C4-2B (cell line): ENCODE results near the gene KRTAP17-1.

Source experiments
- ZFX ChIP-seq: fragments of 450-650 bp; IDR thresholded peaks from 2 replicates; pipeline ENCODE4 v1.6.1; 2017
- TF ChIP-seq, protein P1 (sequence below): fragments of 450-650 bp; conservative IDR thresholded peaks from 2 replicates; pipeline ENCODE4 v1.5.1; 2017; ENCODE audit warnings: mild to moderate bottlenecking

DNA sequence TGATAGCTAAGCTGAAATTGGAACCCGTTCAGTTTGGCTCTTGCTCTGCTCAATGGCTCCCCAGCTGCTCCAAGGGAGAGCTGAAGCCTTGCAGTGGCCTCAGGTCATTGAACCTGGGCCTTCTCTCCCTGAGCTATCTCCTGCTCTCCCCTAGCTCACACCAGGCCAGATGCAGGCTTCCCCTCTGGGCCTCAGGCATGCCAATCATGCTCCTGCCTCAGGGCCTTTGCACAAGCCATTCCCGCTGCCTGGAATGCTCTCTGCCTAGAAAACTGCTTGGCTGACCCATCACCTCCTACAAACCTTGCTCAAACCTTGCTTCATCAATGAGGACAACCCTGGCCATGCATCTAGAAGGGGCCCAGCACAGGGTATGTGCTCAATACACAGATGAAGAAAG is 16.7 kb upstream of the KRTAP17-1 start:
- TF ChIP-seq, protein P1, sequence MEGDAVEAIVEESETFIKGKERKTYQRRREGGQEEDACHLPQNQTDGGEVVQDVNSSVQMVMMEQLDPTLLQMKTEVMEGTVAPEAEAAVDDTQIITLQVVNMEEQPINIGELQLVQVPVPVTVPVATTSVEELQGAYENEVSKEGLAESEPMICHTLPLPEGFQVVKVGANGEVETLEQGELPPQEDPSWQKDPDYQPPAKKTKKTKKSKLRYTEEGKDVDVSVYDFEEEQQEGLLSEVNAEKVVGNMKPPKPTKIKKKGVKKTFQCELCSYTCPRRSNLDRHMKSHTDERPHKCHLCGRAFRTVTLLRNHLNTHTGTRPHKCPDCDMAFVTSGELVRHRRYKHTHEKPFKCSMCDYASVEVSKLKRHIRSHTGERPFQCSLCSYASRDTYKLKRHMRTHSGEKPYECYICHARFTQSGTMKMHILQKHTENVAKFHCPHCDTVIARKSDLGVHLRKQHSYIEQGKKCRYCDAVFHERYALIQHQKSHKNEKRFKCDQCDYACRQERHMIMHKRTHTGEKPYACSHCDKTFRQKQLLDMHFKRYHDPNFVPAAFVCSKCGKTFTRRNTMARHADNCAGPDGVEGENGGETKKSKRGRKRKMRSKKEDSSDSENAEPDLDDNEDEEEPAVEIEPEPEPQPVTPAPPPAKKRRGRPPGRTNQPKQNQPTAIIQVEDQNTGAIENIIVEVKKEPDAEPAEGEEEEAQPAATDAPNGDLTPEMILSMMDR: no peak
- TF ChIP-seq ZFX: no peak
